NB4 (cell line): ENCODE results near the gene GPR176.

Experiments used
- MAX ChIP-seq: IDR thresholded peaks from 2 replicates; pipeline ENCODE4 v1.6.1; 2011; ENCODE audit warnings: low read depth, low read length
- MYC ChIP-seq: IDR thresholded peaks from 2 replicates; pipeline ENCODE4 v1.6.1; 2011; ENCODE audit warnings: low read depth, low read length
- POLR2A ChIP-seq: IDR thresholded peaks from 2 replicates; pipeline ENCODE4 v1.6.1; 2011; ENCODE audit warnings: mild to moderate bottlenecking; ENCODE audit not compliant: insufficient read length; ENCODE audit errors: extremely low read depth
- TF ChIP-seq, protein P1 (sequence below): IDR thresholded peaks from one replicate; pipeline ENCODE4 v1.5.1; 2012; ENCODE audit warnings: low read depth, low read length

GRCh38 chr15:39892418-39892817, 27.6 kb downstream of the GPR176 start:
- TF ChIP-seq, protein P1, sequence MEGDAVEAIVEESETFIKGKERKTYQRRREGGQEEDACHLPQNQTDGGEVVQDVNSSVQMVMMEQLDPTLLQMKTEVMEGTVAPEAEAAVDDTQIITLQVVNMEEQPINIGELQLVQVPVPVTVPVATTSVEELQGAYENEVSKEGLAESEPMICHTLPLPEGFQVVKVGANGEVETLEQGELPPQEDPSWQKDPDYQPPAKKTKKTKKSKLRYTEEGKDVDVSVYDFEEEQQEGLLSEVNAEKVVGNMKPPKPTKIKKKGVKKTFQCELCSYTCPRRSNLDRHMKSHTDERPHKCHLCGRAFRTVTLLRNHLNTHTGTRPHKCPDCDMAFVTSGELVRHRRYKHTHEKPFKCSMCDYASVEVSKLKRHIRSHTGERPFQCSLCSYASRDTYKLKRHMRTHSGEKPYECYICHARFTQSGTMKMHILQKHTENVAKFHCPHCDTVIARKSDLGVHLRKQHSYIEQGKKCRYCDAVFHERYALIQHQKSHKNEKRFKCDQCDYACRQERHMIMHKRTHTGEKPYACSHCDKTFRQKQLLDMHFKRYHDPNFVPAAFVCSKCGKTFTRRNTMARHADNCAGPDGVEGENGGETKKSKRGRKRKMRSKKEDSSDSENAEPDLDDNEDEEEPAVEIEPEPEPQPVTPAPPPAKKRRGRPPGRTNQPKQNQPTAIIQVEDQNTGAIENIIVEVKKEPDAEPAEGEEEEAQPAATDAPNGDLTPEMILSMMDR = no peak
- TF ChIP-seq MAX (no peak), POLR2A (no peak), MYC (no peak)
